ENCODE results near the gene CH25H. TPM values are rescaled to one million over a fixed set of nuclear protein-coding genes. Genes with fewer than 3 reads are reported as not detected.

The CH25H gene
- polyA plus RNA-seq, 3 donors: 0.09 to 1.2 TPM; not detected in 1

DNA sequence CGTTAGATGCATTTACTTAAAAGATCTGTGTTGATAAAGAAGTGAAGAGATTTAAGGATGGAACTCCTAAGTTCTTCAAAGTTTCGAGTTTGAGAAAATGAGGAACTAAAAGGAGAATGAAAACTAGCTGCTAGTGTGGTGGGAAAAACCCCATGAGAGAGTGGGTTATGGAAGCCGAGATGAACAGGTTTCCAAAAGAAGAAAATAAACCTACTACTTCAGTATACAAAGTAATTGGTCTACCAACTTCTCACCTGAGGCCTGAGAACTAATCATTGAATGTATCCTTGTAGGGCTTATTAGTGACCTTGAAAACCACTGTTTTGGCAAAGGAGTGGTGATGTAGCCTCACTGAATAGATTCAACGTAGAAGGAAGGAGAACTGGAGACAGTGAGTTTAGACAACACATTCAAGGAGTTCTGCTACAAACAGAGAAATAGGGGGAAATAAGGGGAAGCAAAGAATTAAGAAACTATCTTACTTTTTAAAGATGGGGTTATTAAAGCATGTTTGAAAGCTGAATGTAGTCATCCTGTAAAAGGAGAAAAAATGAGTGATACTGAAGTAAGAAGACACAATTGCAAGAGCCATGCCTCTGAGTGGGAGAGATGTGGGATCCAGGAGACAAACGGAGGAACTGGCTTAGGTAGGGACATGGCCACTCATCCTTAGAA lies 50.8 kb downstream of the CH25H start:
- Mint-ChIP-seq H3K27ac (peak overlapping the region; percentile 10 to 89 (median 73)), H3K4me3 (peak overlapping the region in 1 of 2 donors; percentile 75), H3K36me3 (no peaks in the 10 kb centered on the region), H3K4me1 (peaks cover 22% of the 10 kb centered on the region), H3K9me3 (peaks cover 0 to 2% (median 0%) of the 10 kb centered on the region in 7 donors), H3K27me3 (ENCODE audit: low read depth in 3 of 3) (peaks cover 1 to 5% (median 2%) of the 10 kb centered on the region in 3 donors)
- peak overlapping the region; percentile 52 for H3K4me2 ChIP-seq (replicated peaks; ENCODE audit: extremely low read depth, low read length, poor library complexity, severe bottlenecking)
- TF ChIP-seq, protein P1, sequence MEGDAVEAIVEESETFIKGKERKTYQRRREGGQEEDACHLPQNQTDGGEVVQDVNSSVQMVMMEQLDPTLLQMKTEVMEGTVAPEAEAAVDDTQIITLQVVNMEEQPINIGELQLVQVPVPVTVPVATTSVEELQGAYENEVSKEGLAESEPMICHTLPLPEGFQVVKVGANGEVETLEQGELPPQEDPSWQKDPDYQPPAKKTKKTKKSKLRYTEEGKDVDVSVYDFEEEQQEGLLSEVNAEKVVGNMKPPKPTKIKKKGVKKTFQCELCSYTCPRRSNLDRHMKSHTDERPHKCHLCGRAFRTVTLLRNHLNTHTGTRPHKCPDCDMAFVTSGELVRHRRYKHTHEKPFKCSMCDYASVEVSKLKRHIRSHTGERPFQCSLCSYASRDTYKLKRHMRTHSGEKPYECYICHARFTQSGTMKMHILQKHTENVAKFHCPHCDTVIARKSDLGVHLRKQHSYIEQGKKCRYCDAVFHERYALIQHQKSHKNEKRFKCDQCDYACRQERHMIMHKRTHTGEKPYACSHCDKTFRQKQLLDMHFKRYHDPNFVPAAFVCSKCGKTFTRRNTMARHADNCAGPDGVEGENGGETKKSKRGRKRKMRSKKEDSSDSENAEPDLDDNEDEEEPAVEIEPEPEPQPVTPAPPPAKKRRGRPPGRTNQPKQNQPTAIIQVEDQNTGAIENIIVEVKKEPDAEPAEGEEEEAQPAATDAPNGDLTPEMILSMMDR (IDR thresholded peaks at IDR 0.05): no peak
- peak overlapping the region in 1 of 2 donors; percentile 76 for H3K27ac ChIP-seq (ENCODE audit: low read depth in 1 of 2, low read length in 2 of 2)
- intact Hi-C loops (cut with micrococcal nuclease): no loop called here
- H2AFZ ChIP-seq (ENCODE audit: insufficient read depth, low read depth, low read length, poor library complexity, severe bottlenecking): peak overlapping the region; percentile 51
- H3K9me3 ChIP-seq (replicated peaks in 1 of 2; ENCODE audit: control insufficient read depth in 1 of 2, insufficient read depth in 1 of 2, low read length in 2 of 2): no peaks in the 10 kb centered on the region
- no peaks in the 10 kb centered on the region for H3K27me3 ChIP-seq (ENCODE audit: control insufficient read depth in 2 of 2, insufficient read depth in 2 of 2, low read length in 2 of 2)
- peak overlapping the region in 2 of 3 experiments; percentile 19 to 50 for H3K4me3 ChIP-seq (replicated peaks in 1 of 3; ENCODE audit: low read depth in 2 of 3, low read length in 3 of 3)
- WGBS (ENCODE audit: insufficient coverage): 33% methylated on average over 3 of the region's 5 CpGs
- H3K4me1 ChIP-seq (ENCODE audit: control insufficient read depth in 1 of 2, insufficient read depth in 2 of 2, low read length in 2 of 2): peaks cover 15 to 21% of the 10 kb centered on the region in 2 donors
- no peaks in the 10 kb centered on the region for H3K36me3 ChIP-seq (replicated peaks in 1 of 2; ENCODE audit: control insufficient read depth in 1 of 2, insufficient read depth in 2 of 2, low read length in 2 of 2)
- peak; percentile 19 to 64 (median 56) for DNase-seq
- no peaks in the 10 kb centered on the region for H4K20me1 ChIP-seq (ENCODE audit: insufficient read depth, low read length)
- H3K79me2 ChIP-seq (ENCODE audit: insufficient read depth, low read length): no peaks in the 10 kb centered on the region
- no peak overlapping the region for H3K9ac ChIP-seq (ENCODE audit: insufficient read depth, low read length, poor library complexity, severe bottlenecking)

Other genes with a start within 250 kb of the CH25H start
- gene FAS, start 216.5 kb downstream of the CH25H start, polyA plus RNA-seq: 10 to 100 TPM; 27.3 to 28.9 (median 27.9) TPM
- 100 to 1,000 TPM in 2 of 3 donors, 10 to 100 TPM in 1; 37.4 to 353 (median 289) TPM for gene LIPA, start 44.5 kb upstream of the CH25H start, polyA plus RNA-seq
- 10 to 100 TPM in 2 of 3 donors, 1 to 10 TPM in 1; 9.7 to 25.2 (median 15.5) TPM for gene IFIT2, start 94.7 kb upstream of the CH25H start, polyA plus RNA-seq
- 10 to 100 TPM; 13.8 to 38.0 (median 26.4) TPM for gene IFIT3, start 120.7 kb upstream of the CH25H start, polyA plus RNA-seq
- gene IFIT1B, start 170.7 kb upstream of the CH25H start, polyA plus RNA-seq: not detected
- 10 to 100 TPM in 2 of 3 donors, 1 to 10 TPM in 1; 4.8 to 17.1 (median 12.1) TPM for gene IFIT1, start 185.3 kb upstream of the CH25H start, polyA plus RNA-seq
- 1 to 10 TPM; 2.4 to 8.0 (median 5.8) TPM for gene IFIT5, start 207.3 kb upstream of the CH25H start, polyA plus RNA-seq